GM23248 (cell line): Measurements from ENCODE around the gene RRP7A. TPM values are rescaled to one million over a fixed set of nuclear protein-coding genes. Genes with fewer than 3 reads are reported as not detected.
"Not testable (repeated sequence)": the region's sequence is repeated elsewhere in the genome, so short reads cannot be mapped to it uniquely, and the experiment has no call there.

Experiments used
- DNase-seq: peaks from one replicate; pipeline ENCODE4 v3.0.0-alpha.2; 2015
- H2AFZ ChIP-seq: fragments of 200-600 bp; sonication (generic); 2 replicates; pipeline ENCODE4 v1.6.1; 2016; ENCODE audit warnings: antibody characterized with exemption
- H3F3A ChIP-seq: fragments of 200-600 bp; sonication (generic); 2 replicates; pipeline ENCODE4 v1.6.1; 2016; ENCODE audit warnings: mild to moderate bottlenecking, antibody characterized with exemption, mixed run types; ENCODE audit not compliant: insufficient read depth
- H3K27ac ChIP-seq: fragments of 200-600 bp; sonication (generic); 2 replicates; pipeline ENCODE4 v1.5.1; 2016; ENCODE audit warnings: mild to moderate bottlenecking
- H3K27me3 ChIP-seq: fragments of 200-600 bp; sonication (generic); replicated peaks from 2 replicates; pipeline ENCODE4 v1.6.1; 2016; ENCODE audit warnings: mild to moderate bottlenecking; ENCODE audit not compliant: insufficient read depth
- H3K36me3 ChIP-seq: fragments of 200-600 bp; sonication (generic); 2 replicates; pipeline ENCODE4 v1.6.1; 2016; ENCODE audit warnings: low read depth, mild to moderate bottlenecking
- H3K4me1 ChIP-seq: fragments of 200-600 bp; sonication (generic); 2 replicates; pipeline ENCODE4 v1.6.1; 2016; ENCODE audit warnings: mild to moderate bottlenecking; ENCODE audit not compliant: insufficient read depth
- H3K4me2 ChIP-seq: fragments of 200-600 bp; sonication (generic); one replicate; pipeline ENCODE4 v1.6.1; 2016; ENCODE audit warnings: mild to moderate bottlenecking; ENCODE audit not compliant: unreplicated experiment
- H3K4me3 ChIP-seq: fragments of 200-600 bp; sonication (generic); 2 replicates; pipeline ENCODE4 v1.5.1; 2016; ENCODE audit warnings: mild to moderate bottlenecking
- H3K79me2 ChIP-seq: fragments of 200-600 bp; sonication (generic); 2 replicates; pipeline ENCODE4 v1.6.1; 2016; ENCODE audit warnings: mild to moderate bottlenecking; ENCODE audit not compliant: insufficient read depth
- H3K9ac ChIP-seq: fragments of 200-600 bp; sonication (generic); 2 replicates; pipeline ENCODE4 v1.6.1; 2016; ENCODE audit warnings: mild to moderate bottlenecking
- H3K9me2 ChIP-seq: fragments of 200-600 bp; sonication (generic); 2 replicates; pipeline ENCODE4 v1.6.1; 2016; ENCODE audit warnings: mixed run types, mild to moderate bottlenecking, moderate library complexity; ENCODE audit not compliant: insufficient read depth
- H3K9me3 ChIP-seq: fragments of 200-600 bp; sonication (generic); one replicate; pipeline ENCODE4 v1.6.1; 2017; ENCODE audit warnings: low read depth
- H4K20me1 ChIP-seq: fragments of 200-600 bp; sonication (generic); 2 replicates; pipeline ENCODE4 v1.6.0; 2016; ENCODE audit not compliant: insufficient read depth
- EZH2 ChIP-seq: fragments of 200-600 bp; sonication (generic); IDR thresholded peaks from 2 replicates; pipeline ENCODE4 v1.6.1; 2018; ENCODE audit warnings: antibody characterized with exemption, mild to moderate bottlenecking; ENCODE audit not compliant: insufficient read depth, poor library complexity, severe bottlenecking
- EZH2phosphoT487 ChIP-seq: fragments of 200-600 bp; sonication (generic); IDR thresholded peaks from 2 replicates; pipeline ENCODE4 v1.6.1; 2018; ENCODE audit warnings: antibody characterized with exemption, moderate library complexity, mild to moderate bottlenecking, low read depth; ENCODE audit not compliant: insufficient read depth
- WGBS, 2 experiments: methylation state at CpG; one replicate each; pipeline ENCODE4 v1.1.6; 2015 to 2017; ENCODE audit warnings: low lambda C conversion rate in 2 of 2, low coverage in 1 of 2; ENCODE audit errors: missing lambda C conversion rate in 2 of 2; 5-methylcytosine and 5-hydroxymethylcytosine counted together
- in situ Hi-C: fragments of 300-500 bp; cut with MboI; formaldehyde crosslinking; loops from 2 replicates; pipeline ENCODE4 v1.15.0; 2020
- polyA plus RNA-seq: library from polyadenylated mRNA; unstranded; fragments of >200 nt; fragmentation: Nextera tagmentation; extraction: Ambion mirVana; gene quantifications from 2 replicates; pipeline ENCODE4 v1.2.1, GENCODE V29; 2016
- total RNA-seq: library from RNA; depleted of rRNA; stranded (reverse); fragments of >200 nt; shearing (Covaris generic); gene quantifications from 2 replicates; pipeline ENCODE4 v1.2.3, GENCODE V29; 2014

RRP7A gene
- total and polyA plus RNA-seq, 2 experiments from 2014 or later: 31.7 to 48.2 TPM

DNA sequence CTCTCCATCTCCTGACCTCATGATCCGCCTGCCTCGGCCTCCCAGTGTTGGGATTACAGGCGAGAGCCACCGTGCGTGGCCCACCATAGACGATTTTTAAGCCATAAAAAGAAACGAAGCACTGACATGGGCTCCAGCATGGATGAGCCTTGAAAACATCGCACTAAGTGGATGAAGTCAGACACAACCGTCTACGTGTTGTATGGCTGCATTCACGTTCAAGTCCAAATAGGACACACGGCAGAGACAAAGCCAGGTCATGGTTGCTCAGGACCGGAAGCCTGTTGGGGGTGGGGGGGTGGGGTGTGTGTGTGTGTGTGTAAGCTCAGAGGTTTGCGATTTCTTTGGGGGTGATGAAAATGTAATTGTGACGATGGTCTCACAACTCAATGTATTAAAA is 10.0 kb downstream of the RRP7A start:
- no peak overlapping the region for H3K4me2 ChIP-seq
- H4K20me1 ChIP-seq: no peaks in the 10 kb centered on the region
- no peaks in the 10 kb centered on the region for H3K27me3 ChIP-seq
- 76 to 82% methylated on average over 15 of the region's 15 CpGs for WGBS, 2 experiments
- H3K36me3 ChIP-seq: no peaks in the 10 kb centered on the region; the same call in 1 of the 2 replicates
- no peak overlapping the region for H3K9ac ChIP-seq
- no peak for DNase-seq
- no peaks in the 10 kb centered on the region for H3K9me2 ChIP-seq
- no peaks in the 10 kb centered on the region for H3K9me3 ChIP-seq
- TF ChIP-seq EZH2: no peak
- no peak for TF ChIP-seq EZH2phosphoT487
- no peak overlapping the region for H2AFZ ChIP-seq
- H3K79me2 ChIP-seq: no peaks in the 10 kb centered on the region
- no peak overlapping the region for H3K27ac ChIP-seq
- in situ Hi-C loops: no loop called here
- H3K4me3 ChIP-seq: no peak overlapping the region
- H3F3A ChIP-seq: no peaks in the 10 kb centered on the region
- H3K4me1 ChIP-seq: no peaks in the 10 kb centered on the region

DNA sequence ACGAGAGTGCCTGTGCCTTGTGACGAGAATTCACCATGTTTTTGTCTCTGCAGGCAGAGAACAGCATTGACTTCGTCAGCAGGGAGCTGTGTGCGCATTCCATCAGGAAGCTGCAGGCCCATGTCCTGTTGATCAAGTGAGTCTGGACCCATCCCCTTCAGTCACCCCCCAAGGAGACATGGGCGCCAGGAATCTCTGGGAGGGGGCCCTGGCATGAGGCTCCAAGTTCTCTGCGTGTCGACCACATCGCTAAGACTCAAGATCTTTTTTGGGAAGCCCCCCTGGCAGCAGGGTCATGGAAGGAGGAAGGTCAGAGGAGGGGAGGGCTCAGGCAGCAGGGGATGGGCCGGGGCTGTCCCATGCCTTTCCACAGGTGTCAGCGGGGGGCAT is 10.6 kb downstream of the RRP7A start:
- H3K27me3 ChIP-seq, H3K4me3 ChIP-seq, H3K36me3 ChIP-seq, H4K20me1 ChIP-seq, H3K9me3 ChIP-seq, H3K4me1 ChIP-seq, H3K79me2 ChIP-seq, DNase-seq, H3K27ac ChIP-seq, H3K4me2 ChIP-seq, H2AFZ ChIP-seq, H3K9ac ChIP-seq, in situ Hi-C loops, H3K9me2 ChIP-seq, H3F3A ChIP-seq: not testable (repeated sequence)
- 29 to 39% methylated on average over 10 of the region's 10 CpGs for WGBS, 2 experiments

DNA sequence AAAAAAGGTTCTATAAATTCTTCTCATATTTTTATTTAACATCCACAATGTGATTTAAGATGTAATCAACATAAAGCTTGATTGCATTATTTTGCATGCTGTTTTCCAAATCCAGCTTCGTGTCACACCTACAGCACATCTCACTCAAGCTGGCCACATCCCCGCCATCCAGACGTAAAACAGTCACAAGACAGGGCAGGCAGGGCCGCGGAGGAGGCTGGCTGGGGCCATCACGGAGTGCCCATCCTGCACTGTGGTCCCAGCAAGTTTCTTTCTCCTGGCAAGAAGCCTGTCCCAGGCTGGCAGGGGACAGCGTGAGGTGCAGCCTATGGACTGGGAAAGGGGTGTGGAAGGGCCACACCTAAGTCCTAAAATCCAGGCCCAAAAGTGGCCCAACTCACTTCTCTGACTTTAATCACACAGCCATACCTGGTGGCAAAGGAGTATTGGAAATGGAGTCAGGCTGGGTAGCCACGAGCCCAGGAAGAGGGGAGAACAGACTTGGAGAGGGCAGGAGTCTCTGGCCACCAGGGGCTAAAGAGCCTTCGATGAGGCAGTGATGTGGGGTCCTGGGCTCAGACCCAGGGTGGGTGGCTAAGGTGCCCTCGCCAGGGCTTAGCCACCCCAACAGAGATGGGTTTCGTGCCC is 11.1 kb downstream of the RRP7A start:
- 56 to 57% methylated on average over 11 of the region's 11 CpGs for whole genome bisulfite sequencing, 2 experiments

DNA sequence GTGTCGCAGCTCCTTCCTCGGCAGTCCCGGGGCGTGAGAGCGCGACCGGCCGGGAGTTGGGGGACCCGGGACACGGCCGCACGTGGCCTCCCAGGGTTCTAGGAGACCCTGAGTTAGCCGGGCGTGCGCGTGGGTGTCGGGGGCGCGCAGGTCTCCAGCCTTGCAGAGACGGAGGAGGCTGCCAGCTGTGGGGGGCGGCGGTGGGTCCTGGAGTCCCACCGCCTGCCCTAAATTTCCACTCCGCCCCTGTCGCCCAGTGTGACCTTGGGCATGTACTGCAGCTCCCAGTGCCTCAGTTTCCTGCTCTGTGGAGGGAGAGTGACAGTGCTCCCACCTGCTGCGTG is 18.8 kb downstream of the RRP7A start:
- peak overlapping the region; percentile 42; the same call in 1 of the 2 replicates for H3K4me3 ChIP-seq

More for the DNA sequence above, 11.1 kb downstream of the RRP7A start:
- H3K27me3 ChIP-seq, H3K9me2 ChIP-seq, H3K9me3 ChIP-seq, H3K27ac ChIP-seq, H3K4me2 ChIP-seq, H3K36me3 ChIP-seq, H3K4me3 ChIP-seq, in situ Hi-C loops, H3K9ac ChIP-seq, H3F3A ChIP-seq, H4K20me1 ChIP-seq, H2AFZ ChIP-seq, H3K79me2 ChIP-seq, H3K4me1 ChIP-seq, DNase-seq: not testable (repeated sequence)

More for the DNA sequence above, 18.8 kb downstream of the RRP7A start:
- Histone ChIP-seq H3K9me3 (no peaks in the 10 kb centered on the region), H3K27ac (no peak overlapping the region), H3K36me3 (no peaks in the 10 kb centered on the region), H3K9ac (no peak overlapping the region), H4K20me1 (no peaks in the 10 kb centered on the region), H3K27me3 (no peaks in the 10 kb centered on the region), H3K79me2 (no peaks in the 10 kb centered on the region), H2AFZ (peak overlapping the region; percentile 65), H3F3A (no peaks in the 10 kb centered on the region), H3K4me2 (no peak overlapping the region), H3K4me1 (no peaks in the 10 kb centered on the region), H3K9me2 (no peaks in the 10 kb centered on the region)
- no peak for DNase-seq
- no peak for TF ChIP-seq EZH2
- no peak for TF ChIP-seq EZH2phosphoT487
- in situ Hi-C loops: no loop called here
- 16 to 29% methylated on average over 10 to 26 of the region's 26 CpGs for WGBS, 2 experiments
